K562 (cell line): ENCODE results near the gene RNF187. TPM values are rescaled to one million over a fixed set of nuclear protein-coding genes. Genes with fewer than 3 reads are reported as not detected.

Experiments
- ARHGAP35 ChIP-seq: fragments of 450-650 bp; IDR thresholded peaks from 2 replicates; pipeline ENCODE4 v1.6.1; 2018; ENCODE audit not compliant: partially characterized antibody
- CREB1 ChIP-seq, 2 experiments: sonication (generic) in 1 of 2; formaldehyde crosslinking in 1 of 2; IDR thresholded peaks; 2 replicates each; pipeline versions ENCODE4 v1.6.1 to v1.8.0; 2012 to 2022; ENCODE audit warnings: inconsistent platforms in 1 of 2, mild to moderate bottlenecking in 1 of 2, missing genetic modification reagents in 1 of 2, moderate library complexity in 1 of 2
- DIDO1 ChIP-seq: fragments of 450-650 bp; IDR thresholded peaks from 2 replicates; pipeline ENCODE4 v1.6.1; 2016; ENCODE audit warnings: low read depth, missing biosample characterization, missing genetic modification characterization
- ETV6 ChIP-seq, 3 experiments: fragments of 150-350 bp in 1 of 3; sonication (generic) in 1 of 3; formaldehyde crosslinking in 1 of 3; IDR thresholded peaks; 2 replicates each; pipeline versions ENCODE4 v1.6.1 to v1.8.0; 2014 to 2022; ENCODE audit warnings: borderline replicate concordance in 2 of 3, low read depth in 2 of 3, antibody characterized with exemption in 1 of 3, low read length in 1 of 3, mild to moderate bottlenecking in 1 of 3, missing genetic modification reagents in 1 of 3
- FOXA3 ChIP-seq, 2 experiments: fragments of 450-650 bp in 1 of 2; sonication (generic) in 1 of 2; formaldehyde crosslinking; IDR thresholded peaks in 1 of 2; conservative IDR thresholded peaks in 1 of 2; 2 replicates each; pipeline versions ENCODE4 v1.4.0 to v1.8.0; 2020 to 2022; ENCODE audit warnings: mild to moderate bottlenecking in 2 of 2, missing genetic modification reagents in 1 of 2
- HBP1 ChIP-seq: fragments of 450-650 bp; formaldehyde crosslinking; IDR thresholded peaks from 2 replicates; pipeline ENCODE4 v1.4.0; 2022; ENCODE audit warnings: missing genetic modification characterization
- HLTF ChIP-seq: fragments of 450-650 bp; IDR thresholded peaks from 2 replicates; pipeline ENCODE4 v1.6.1; 2016
- ID3 ChIP-seq, 2 experiments: fragments of 250-450 bp in 1 of 2; fragments of 450-650 bp in 1 of 2; sonication (Bioruptor Pico) in 1 of 2; IDR thresholded peaks; 2 replicates each; pipeline versions ENCODE4 v1.6.1 to v1.8.0; 2016 to 2021; ENCODE audit warnings: mild to moderate bottlenecking in 2 of 2, moderate library complexity in 2 of 2, missing compliant biosample characterization in 1 of 2, missing genetic modification characterization in 1 of 2
- JUND ChIP-seq, 2 experiments: IDR thresholded peaks; 2 replicates in 1 of 2; 3 replicates in 1 of 2; pipeline ENCODE4 v1.6.1; 2011; ENCODE audit warnings: borderline replicate concordance in 2 of 2, low read depth in 2 of 2, low read length in 2 of 2, improper control_type of control experiment in 1 of 2, missing biosample characterization in 1 of 2, missing genetic modification characterization in 1 of 2, missing genetic modification reagents in 1 of 2
- L3MBTL2 ChIP-seq: fragments of 450-650 bp; IDR thresholded peaks from 2 replicates; pipeline ENCODE4 v1.6.1; 2016; ENCODE audit warnings: mild to moderate bottlenecking, moderate library complexity
- MBD2 ChIP-seq: sonication (generic); IDR thresholded peaks from 2 replicates; pipeline ENCODE4 v1.6.1; 2016; ENCODE audit warnings: low read depth, borderline replicate concordance
- NFIC ChIP-seq: fragments of 450-650 bp; IDR thresholded peaks from 2 replicates; pipeline ENCODE4 v1.6.1; 2017; ENCODE audit warnings: mild to moderate bottlenecking, inconsistent platforms
- PML ChIP-seq: IDR thresholded peaks from 2 replicates; pipeline ENCODE4 v1.6.1; 2012; ENCODE audit warnings: low read length, inconsistent platforms
- RBM14 ChIP-seq: fragments of 200-400 bp; formaldehyde crosslinking; IDR thresholded peaks from 2 replicates; pipeline ENCODE4 v1.6.1; 2018; ENCODE audit warnings: low read depth, mild to moderate bottlenecking, low read length, moderate library complexity, borderline replicate concordance; ENCODE audit not compliant: insufficient read depth
- SOX6 ChIP-seq: fragments of 450-650 bp; IDR thresholded peaks from 2 replicates; pipeline ENCODE4 v1.6.1; 2014; ENCODE audit warnings: mild to moderate bottlenecking
- TAF9B ChIP-seq: fragments of 450-650 bp; IDR thresholded peaks from 2 replicates; pipeline ENCODE4 v1.6.1; 2018; ENCODE audit warnings: mild to moderate bottlenecking; ENCODE audit not compliant: partially characterized antibody
- TRIM24 ChIP-seq, 2 experiments: fragments of 450-650 bp; IDR thresholded peaks; 2 replicates each; pipeline ENCODE4 v1.6.1; 2016
- USF1 ChIP-seq: sonication (generic); formaldehyde crosslinking; IDR thresholded peaks from 2 replicates; pipeline ENCODE4 v1.9.0; 2022; ENCODE audit warnings: mild to moderate bottlenecking, missing genetic modification reagents
- XRCC5 ChIP-seq: fragments of 200-400 bp; formaldehyde crosslinking; IDR thresholded peaks from 2 replicates; pipeline ENCODE4 v1.6.1; 2017; ENCODE audit warnings: low read depth, mild to moderate bottlenecking, low read length
- ZNF253 ChIP-seq: fragments of 250-450 bp; sonication (Bioruptor Pico); conservative IDR thresholded peaks from 2 replicates; pipeline ENCODE4 v1.6.1; 2021; ENCODE audit warnings: mild to moderate bottlenecking
- ZNF436 ChIP-seq: fragments of 250-450, 450-650 bp; sonication (Bioruptor Pico); formaldehyde crosslinking; IDR thresholded peaks from 2 replicates; pipeline ENCODE4 v1.7.0; 2020; ENCODE audit warnings: mild to moderate bottlenecking
- ZSCAN29 ChIP-seq: fragments of 450-650 bp; IDR thresholded peaks from 2 replicates; pipeline ENCODE4 v1.6.1; 2017
- polyA plus RNA-seq, 8 experiments: library from polyadenylated mRNA; depleted of rRNA in 4 of 8; stranded (reverse) in 5 of 8; unstranded in 3 of 8; fragments of >200 nt; fragmentation: Nextera tagmentation in 2 of 8; fragmentation: Illumina TruSeq in 1 of 8; extraction: Ambion mirVana in 2 of 8; extraction: Trizol in 1 of 8; gene quantifications; 2 replicates each; pipeline versions ENCODE4 v1.2.1 to v1.2.3, GENCODE V29; 2011 to 2014; ENCODE audit warnings: inconsistent platforms in 1 of 8, missing spikeins in 1 of 8
- total RNA-seq, 7 experiments: library from RNA; depleted of rRNA in 6 of 7; stranded (reverse); fragments of >200 nt in 6 of 7; fragmentation: Illumina TruSeq in 2 of 7; extraction: Trizol in 2 of 7; gene quantifications; 2 replicates each; pipeline versions ENCODE4 v1.2.1 to v1.2.3, GENCODE V29; 2011 to 2021; ENCODE audit warnings: low replicate concordance in 1 of 7

RNF187 gene
- total and polyA plus RNA-seq, 9 of the 15 experiments (the other 6 are each of a cell fraction or from before 2014, with no cell fraction given) = 2.3 to 119 (median 41.9) TPM

GRCh38 chr1:228457396-228458176 is 29.6 kb upstream of the RNF187 start (continued):
- TF ChIP-seq SOX6 = peak; percentile 58; the same call in 1 of the 2 replicates
- no peak for TF ChIP-seq ETV6 (IDR thresholded peaks at IDR 0.05; ENCODE audit: borderline replicate concordance in 1 of 2, low read depth in 2 of 2, low read length in 1 of 2)
- peak; percentile 97 for TF ChIP-seq ETV6 (CRISPR knock-in tag; IDR thresholded peaks at IDR 0.05; ENCODE audit: borderline replicate concordance)
- TF ChIP-seq CREB1 (IDR thresholded peaks at IDR 0.05) = peak; percentile 85
- TF ChIP-seq CREB1 (CRISPR knock-in tag; IDR thresholded peaks at IDR 0.05) = peak; percentile 94
- TF ChIP-seq TRIM24 (IDR thresholded peaks at IDR 0.05) = peak; percentile 2 to 47; a peak in 2 of 4 replicates
- no peak for TF ChIP-seq ARHGAP35
- TF ChIP-seq ZNF436 (CRISPR knock-in tag) = 0 out of 2 replicates have a peak, but pooled peaks have one; percentile 1
- TF ChIP-seq NFIC = peak; percentile 72
- TF ChIP-seq ZNF253 (CRISPR knock-in tag) = no peak
- peak; percentile 98 for TF ChIP-seq ZSCAN29
- TF ChIP-seq L3MBTL2 = peak; percentile 94
- peak in 1 of 2 experiments; percentile 66; a peak in 1 of 4 replicates for TF ChIP-seq FOXA3 (CRISPR knock-in tag; conservative IDR thresholded peaks at IDR 0.05 in 1 of 2, IDR thresholded peaks at IDR 0.05 in 1 of 2)
- TF ChIP-seq HLTF = peak; percentile 90; the same call in 1 of the 2 replicates
- TF ChIP-seq DIDO1 (tag) = no peak
- peak; percentile 86 for TF ChIP-seq TAF9B
- TF ChIP-seq MBD2 = peak; percentile 91
- TF ChIP-seq USF1 (CRISPR knock-in tag) = peak; percentile 93
- peak; percentile 92 for TF ChIP-seq PML
- no peak for TF ChIP-seq ID3 (CRISPR knock-in tag; IDR thresholded peaks at IDR 0.05)
- peak; percentile 80 for TF ChIP-seq ID3 (tag; IDR thresholded peaks at IDR 0.05)
- TF ChIP-seq XRCC5 = peak; percentile 19; the same call in 1 of the 2 replicates
- TF ChIP-seq JUND (IDR thresholded peaks at IDR 0.05; ENCODE audit: borderline replicate concordance, low read depth, low read length) = peak; percentile 35
- TF ChIP-seq JUND (tag; IDR thresholded peaks at IDR 0.05; ENCODE audit: borderline replicate concordance, low read depth, low read length) = no peak; the same call in 2 of the 3 replicates
- TF ChIP-seq RBM14 = peak; percentile 95; the same call in 1 of the 2 replicates
- TF ChIP-seq HBP1 (CRISPR knock-in tag) = 0 out of 2 replicates have a peak, but pooled peaks have one; percentile 1
